Adrenal gland (tissue), 12 donors: Measurements from ENCODE around the gene TMEM107. TPM values are rescaled to one million over a fixed set of nuclear protein-coding genes. Genes with fewer than 3 reads are reported as not detected.

Source experiments
- DNase-seq, 7 donors: peaks; one replicate each; pipeline ENCODE4 v3.0.0-alpha.2; 2019 to 2020
- H3K27ac ChIP-seq, 5 donors: fragments of 200-600 bp; sonication (generic) in 4 of 5; 1 replicate in 3 of 5; 2 replicates in 2 of 5; pipeline versions ENCODE4 v1.5.1 to v1.8.0; 2016 to 2020; ENCODE audit warnings: mild to moderate bottlenecking in 1 of 5
- H3K27me3 ChIP-seq: fragments of 200-600 bp; 2 replicates; pipeline ENCODE4 v1.8.0; 2021
- H3K36me3 ChIP-seq, 2 donors: fragments of 200-600 bp; replicated peaks in 1 of 2; 1 replicate in 1 of 2; 2 replicates in 1 of 2; pipeline versions ENCODE4 v1.5.1 to v1.8.0; 2018 to 2022
- H3K4me1 ChIP-seq, 2 donors: fragments of 200-600 bp; replicated peaks in 1 of 2; 1 replicate in 1 of 2; 2 replicates in 1 of 2; pipeline versions ENCODE4 v1.5.1 to v1.8.0; 2018 to 2021
- H3K4me3 ChIP-seq, 4 donors: fragments of 200-600 bp; sonication (generic) in 3 of 4; one replicate each; pipeline ENCODE4 v1.5.1; 2016 to 2018
- H3K9me3 ChIP-seq, 3 donors: fragments of 200-600 bp; sonication (generic) in 1 of 3; replicated peaks in 1 of 3; 1 replicate in 2 of 3; 2 replicates in 1 of 3; pipeline versions ENCODE4 v1.5.1 to v1.8.0; 2016 to 2021
- POLR2A ChIP-seq, 2 donors: fragments of 450-650 bp; IDR thresholded peaks; one replicate each; pipeline ENCODE4 v1.6.1; 2017; ENCODE audit warnings: antibody characterized with exemption in 2 of 2, mild to moderate bottlenecking in 2 of 2, moderate library complexity in 1 of 2
- WGBS, 4 donors: extraction: QIAGEN DNeasy Blood & Tissue Kit in 2 of 4; methylation state at CpG; one replicate each; pipeline versions ENCODE4 v1.1.5 to v1.1.7; 2013 to 2017; 5-methylcytosine and 5-hydroxymethylcytosine counted together
- intact Hi-C, 2 donors: fragments of 100-400 bp; cut with DNase I; formaldehyde crosslinking; loops; one replicate each; pipeline versions ENCODE4 v1.14.1 to v1.15.0; 2022 to 2023
- polyA plus RNA-seq, 3 donors: library from polyadenylated mRNA; stranded (reverse); fragments of 200-250 nt in 2 of 3; fragments of 350-450 nt in 1 of 3; fragmentation: Illumina TruSeq in 1 of 3; extraction: RNeasy Lipid Tissue Mini Kit (QIAGEN cat#74804) in 1 of 3; gene quantifications; one replicate each; pipeline ENCODE4 v1.2.3, GENCODE V29; 2013 to 2014
- total RNA-seq, 9 donors: library from RNA; depleted of rRNA in 4 of 9; stranded (reverse); fragments of >200 nt in 4 of 9; fragments of 120-200 nt in 1 of 9; fragmentation: NEBNext Ultra II Directional in 1 of 9; extraction: Animal tissue kit (Norgen Biotek cat#: 25700) in 1 of 9; gene quantifications; one replicate each; pipeline versions ENCODE4 v1.1.0 to v1.2.4, GENCODE V29; 2013 to 2023
- TF ChIP-seq, protein P1 (sequence below), 6 experiments: fragments of 450-650 bp in 4 of 6; fragments of 200-600 bp in 2 of 6; sonication (generic) in 1 of 6; IDR thresholded peaks; 1 replicate in 5 of 6; 2 replicates in 1 of 6; pipeline versions ENCODE4 v1.5.1 to v1.8.0; 2016 to 2021; ENCODE audit warnings: antibody characterized with exemption in 6 of 6, mild to moderate bottlenecking in 2 of 6, moderate library complexity in 1 of 6
- donor health status: healthy with polysubstance abuse.
- donor health status: Bipolar disorder and iron deficiency.
- donor health status: DM: yes; HTN: yes; CAD: no.
- donor health status: DM: no; HTN: no; CAD: no.
- donor health status: DM: no; HTN: no; CAD: no.
- donor health status: DM: yes; HTN: yes; CAD: no.

TMEM107 gene
- total and polyA plus RNA-seq, 12 donors, result 6.2 to 33.6 (median 18.4) TPM

DNA sequence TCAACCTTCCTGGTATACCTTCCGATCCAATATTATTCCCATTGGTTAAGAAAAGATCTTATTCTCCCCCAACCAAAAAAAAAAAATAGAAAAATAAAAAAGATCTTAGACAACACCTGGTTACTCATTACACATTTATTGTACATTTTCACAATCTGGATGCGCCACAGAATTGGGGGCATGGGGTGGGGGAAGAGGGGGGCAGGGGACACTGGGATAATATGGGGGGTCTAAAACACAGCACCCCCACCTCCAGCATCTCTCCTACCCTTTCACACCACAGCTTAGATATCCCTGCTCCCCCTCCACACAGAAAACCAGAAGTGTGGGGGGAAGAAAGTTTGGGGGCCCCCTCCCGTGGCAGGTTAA is 17.2 kb downstream of the TMEM107 start:
- Histone ChIP-seq H3K4me3 (no peak overlapping the region), H3K4me1 (peaks cover 26 to 36% of the 10 kb centered on the region in 2 donors), H3K9me3 (no peaks in the 10 kb centered on the region), H3K27me3 (no peaks in the 10 kb centered on the region), H3K27ac (peak overlapping the region in 3 of 5 donors; percentile 97 to 100 (median 99)), H3K36me3 (peaks cover 0 to 20% of the 10 kb centered on the region in 2 donors)
- intact Hi-C loops, result no loop called here
- TF ChIP-seq POLR2A (IDR thresholded peaks at IDR 0.05), result no peak
- TF ChIP-seq, protein P1, sequence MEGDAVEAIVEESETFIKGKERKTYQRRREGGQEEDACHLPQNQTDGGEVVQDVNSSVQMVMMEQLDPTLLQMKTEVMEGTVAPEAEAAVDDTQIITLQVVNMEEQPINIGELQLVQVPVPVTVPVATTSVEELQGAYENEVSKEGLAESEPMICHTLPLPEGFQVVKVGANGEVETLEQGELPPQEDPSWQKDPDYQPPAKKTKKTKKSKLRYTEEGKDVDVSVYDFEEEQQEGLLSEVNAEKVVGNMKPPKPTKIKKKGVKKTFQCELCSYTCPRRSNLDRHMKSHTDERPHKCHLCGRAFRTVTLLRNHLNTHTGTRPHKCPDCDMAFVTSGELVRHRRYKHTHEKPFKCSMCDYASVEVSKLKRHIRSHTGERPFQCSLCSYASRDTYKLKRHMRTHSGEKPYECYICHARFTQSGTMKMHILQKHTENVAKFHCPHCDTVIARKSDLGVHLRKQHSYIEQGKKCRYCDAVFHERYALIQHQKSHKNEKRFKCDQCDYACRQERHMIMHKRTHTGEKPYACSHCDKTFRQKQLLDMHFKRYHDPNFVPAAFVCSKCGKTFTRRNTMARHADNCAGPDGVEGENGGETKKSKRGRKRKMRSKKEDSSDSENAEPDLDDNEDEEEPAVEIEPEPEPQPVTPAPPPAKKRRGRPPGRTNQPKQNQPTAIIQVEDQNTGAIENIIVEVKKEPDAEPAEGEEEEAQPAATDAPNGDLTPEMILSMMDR (IDR thresholded peaks at IDR 0.05), result no peak
- DNase-seq, result no peak
- 56 to 63% (median 59%) methylated on average over 3 of the region's 3 CpGs for WGBS, 4 donors

DNA sequence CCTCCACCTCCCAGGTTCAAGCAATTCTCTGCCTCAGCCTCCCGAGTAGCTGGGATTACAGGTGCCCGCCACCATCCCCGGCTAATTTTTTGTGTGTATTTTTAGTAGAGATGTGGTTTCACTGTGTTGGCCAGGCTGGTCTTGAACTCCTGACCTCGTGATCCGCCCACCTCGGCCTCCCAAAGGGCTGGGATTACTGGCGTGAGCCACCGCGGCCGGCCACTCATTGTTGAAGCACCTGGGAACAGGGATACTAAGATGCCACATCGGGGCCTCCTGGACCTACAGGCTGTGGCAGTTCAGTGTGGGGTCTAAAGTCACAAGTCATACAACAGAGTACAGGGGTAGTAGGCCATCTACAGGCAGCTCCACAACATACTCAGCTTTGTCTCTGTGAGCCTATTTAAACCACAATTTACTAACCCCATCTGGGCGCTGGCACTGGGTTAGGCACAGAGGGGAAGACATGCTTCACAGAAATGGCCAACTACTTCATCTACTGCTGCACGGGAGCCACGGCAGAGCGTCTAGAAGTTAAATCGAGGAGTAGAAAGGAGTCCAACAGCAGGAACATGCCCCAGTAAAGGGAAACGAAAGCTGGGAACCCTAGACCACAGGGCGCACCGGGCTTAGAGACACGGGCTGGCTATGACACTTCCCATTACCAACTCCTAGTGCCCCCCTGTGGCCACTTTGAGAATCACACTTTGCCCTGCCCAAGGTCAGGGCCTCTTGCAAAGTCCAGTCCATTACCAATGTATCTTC is 17.7 kb downstream of the TMEM107 start:
- 35 to 44% (median 36%) methylated on average over 14 to 20 of the region's 20 CpGs for WGBS, 4 donors
- H3K27ac ChIP-seq, result peak overlapping the region; percentile 66 to 100 (median 99)
- H3K36me3 ChIP-seq, result peaks cover 0 to 20% of the 10 kb centered on the region in 2 donors
- peaks cover 26 to 36% of the 10 kb centered on the region in 2 donors for H3K4me1 ChIP-seq
- no peaks in the 10 kb centered on the region for H3K27me3 ChIP-seq
- H3K9me3 ChIP-seq, result no peaks in the 10 kb centered on the region
- TF ChIP-seq POLR2A (IDR thresholded peaks at IDR 0.05), result peak; percentile 31 to 75
- TF ChIP-seq, protein P1 (IDR thresholded peaks at IDR 0.05), result peak; percentile 91 to 97 (median 94)
- peak; percentile 94 to 99 (median 97) for DNase-seq
- intact Hi-C loops, result no loop called here
- H3K4me3 ChIP-seq, result no peak overlapping the region

DNA sequence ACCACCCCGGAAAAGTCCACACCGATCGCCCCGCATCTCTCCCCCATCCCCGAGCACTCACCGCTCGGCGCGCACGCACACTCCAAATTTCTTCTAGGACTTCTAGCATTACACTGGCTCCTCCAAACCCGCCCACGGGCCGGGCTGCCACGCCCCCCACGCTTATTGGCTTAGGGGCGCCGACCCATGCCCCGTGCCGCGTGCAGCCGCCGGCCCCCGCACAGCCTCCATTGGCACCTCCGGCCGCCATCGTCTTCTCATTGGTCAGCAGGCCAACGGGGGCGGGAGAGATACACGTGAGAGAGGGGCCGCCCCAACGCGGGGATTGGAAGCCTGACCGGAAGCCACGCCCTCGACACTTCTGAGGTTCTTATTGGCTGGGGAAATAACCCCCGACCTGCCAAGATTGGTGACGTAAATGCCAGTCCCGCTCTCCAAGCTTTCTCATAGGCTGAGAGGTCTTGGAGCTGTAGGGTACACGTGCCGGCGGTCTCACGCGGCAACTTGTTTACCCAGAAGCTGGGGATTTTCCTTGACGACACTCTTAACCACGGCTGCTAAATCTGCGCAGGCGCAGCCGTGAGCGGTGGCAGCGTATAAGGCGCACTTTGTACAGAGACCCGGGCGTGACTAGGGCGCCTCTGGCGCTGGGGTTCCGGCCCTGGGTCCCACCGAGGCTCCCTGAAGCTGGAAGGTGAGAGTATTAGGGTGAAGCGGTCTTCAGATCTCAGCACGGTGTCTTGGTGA is 19.8 kb downstream of the TMEM107 start:
- peaks cover 0 to 21% of the 10 kb centered on the region in 2 donors for H3K36me3 ChIP-seq
- peak overlapping the region; percentile 36 to 99 (median 84) for H3K4me3 ChIP-seq
- H3K4me1 ChIP-seq, result peaks cover 24 to 36% of the 10 kb centered on the region in 2 donors
- 0 to 1% (median 1%) methylated on average over 23 to 59 of the region's 59 CpGs for WGBS, 4 donors
- H3K27me3 ChIP-seq, result no peaks in the 10 kb centered on the region
- H3K9me3 ChIP-seq, result no peaks in the 10 kb centered on the region
- TF ChIP-seq, protein P1 (IDR thresholded peaks at IDR 0.05), result peak in 1 of 6 experiments; percentile 9
- TF ChIP-seq POLR2A (IDR thresholded peaks at IDR 0.05), result peak; percentile 100
- DNase-seq, result peak; percentile 100
- peak overlapping the region; percentile 99 to 100 (median 100) for H3K27ac ChIP-seq
- intact Hi-C loops, result no loop called here

DNA sequence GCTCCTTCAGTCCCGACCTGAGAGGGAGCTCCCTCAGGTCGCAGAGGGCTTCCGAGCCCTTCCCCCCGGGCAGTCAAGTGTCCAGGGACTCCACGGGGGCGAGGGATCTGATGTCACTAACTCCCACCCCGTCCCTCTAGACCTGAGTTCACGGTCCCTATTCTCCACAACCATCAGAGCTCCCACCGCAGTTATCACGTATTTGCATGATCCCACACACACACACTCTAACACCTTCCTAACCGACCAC is 20.3 kb downstream of the TMEM107 start:
- peak overlapping the region; percentile 36 to 99 (median 84) for H3K4me3 ChIP-seq
- H3K4me1 ChIP-seq, result peaks cover 21 to 32% of the 10 kb centered on the region in 2 donors
- peak overlapping the region; percentile 99 to 100 (median 100) for H3K27ac ChIP-seq
- TF ChIP-seq, protein P1 (IDR thresholded peaks at IDR 0.05), result no peak
- TF ChIP-seq POLR2A (IDR thresholded peaks at IDR 0.05), result no peak
- intact Hi-C loops, result no loop called here
- H3K36me3 ChIP-seq, result peaks cover 0 to 16% of the 10 kb centered on the region in 2 donors
- no peaks in the 10 kb centered on the region for H3K27me3 ChIP-seq
- no peak for DNase-seq
- WGBS, 4 donors, result 0 to 1% (median 1%) methylated on average over 6 to 11 of the region's 11 CpGs
- no peaks in the 10 kb centered on the region for H3K9me3 ChIP-seq
